ENCODE results near the gene ESR1. TPM values are rescaled to one million over a fixed set of nuclear protein-coding genes. Genes with fewer than 3 reads are reported as not detected.

The ESR1 gene
- total RNA-seq, 2 experiments from 2014 or later: 0.45 to 1.1 TPM

- Mint-ChIP-seq H3K27ac (no peak overlapping the region), H3K9me3 (no peaks in the 10 kb centered on the region), H3K36me3 (peaks cover 17% of the 10 kb centered on the region), H3K27me3 (no peaks in the 10 kb centered on the region), H3K4me1 (no peaks in the 10 kb centered on the region), H3K4me3 (no peak overlapping the region)
- no peak for DNase-seq
Measured at GRCh38 chr6:152146385-152146784, 338.9 kb downstream of the ESR1 start.

GRCh38 chr6:152147269-152147668 lies 339.8 kb downstream of the ESR1 start:
- Mint-ChIP-seq H3K27me3 (no peaks in the 10 kb centered on the region), H3K4me3 (no peak overlapping the region), H3K9me3 (no peaks in the 10 kb centered on the region), H3K36me3 (peaks cover 17% of the 10 kb centered on the region), H3K4me1 (peaks cover 3% of the 10 kb centered on the region), H3K27ac (no peak overlapping the region)
- no peak for DNase-seq

- H3K4me1 Mint-ChIP-seq: peaks cover 3% of the 10 kb centered on the region
- DNase-seq: no peak
- H3K4me3 Mint-ChIP-seq: no peak overlapping the region
- no peak overlapping the region for H3K27ac Mint-ChIP-seq
- H3K27me3 Mint-ChIP-seq: no peaks in the 10 kb centered on the region
- H3K36me3 Mint-ChIP-seq: peaks cover 17% of the 10 kb centered on the region
- no peaks in the 10 kb centered on the region for H3K9me3 Mint-ChIP-seq
Measured at GRCh38 chr6:152148412-152148811, 340.9 kb downstream of the ESR1 start.

GRCh38 chr6:152150196-152150595 lies 342.7 kb downstream of the ESR1 start:
- H3K4me3 Mint-ChIP-seq: no peak overlapping the region
- no peaks in the 10 kb centered on the region for H3K27me3 Mint-ChIP-seq
- H3K27ac Mint-ChIP-seq: peak overlapping the region; percentile 12
- peaks cover 3% of the 10 kb centered on the region for H3K4me1 Mint-ChIP-seq
- H3K36me3 Mint-ChIP-seq: peaks cover 16% of the 10 kb centered on the region
- no peaks in the 10 kb centered on the region for H3K9me3 Mint-ChIP-seq
- no peak for DNase-seq

- H3K36me3 Mint-ChIP-seq: peaks cover 11% of the 10 kb centered on the region
- no peaks in the 10 kb centered on the region for H3K9me3 Mint-ChIP-seq
- peaks cover 3% of the 10 kb centered on the region for H3K4me1 Mint-ChIP-seq
- peak overlapping the region; percentile 21 for H3K27ac Mint-ChIP-seq
- no peak for DNase-seq
- H3K27me3 Mint-ChIP-seq: no peaks in the 10 kb centered on the region
- H3K4me3 Mint-ChIP-seq: no peak overlapping the region
Measured at GRCh38 chr6:152151920-152152319, 344.4 kb downstream of the ESR1 start.

- Mint-ChIP-seq H3K9me3 (no peaks in the 10 kb centered on the region), H3K4me1 (peaks cover 3% of the 10 kb centered on the region), H3K27ac (no peak overlapping the region), H3K27me3 (no peaks in the 10 kb centered on the region), H3K36me3 (peaks cover 9% of the 10 kb centered on the region), H3K4me3 (no peak overlapping the region)
- no peak for DNase-seq
Measured at GRCh38 chr6:152154559-152155356, 347.3 kb downstream of the ESR1 start.

- Mint-ChIP-seq H3K4me1 (peaks cover 9% of the 10 kb centered on the region), H3K27me3 (no peaks in the 10 kb centered on the region), H3K9me3 (no peaks in the 10 kb centered on the region), H3K4me3 (no peak overlapping the region), H3K36me3 (peaks cover 8% of the 10 kb centered on the region), H3K27ac (no peak overlapping the region)
- DNase-seq: no peak
Measured at GRCh38 chr6:152155792-152156191, 348.3 kb downstream of the ESR1 start.

- Mint-ChIP-seq H3K36me3 (peaks cover 11% of the 10 kb centered on the region), H3K4me3 (no peak overlapping the region), H3K4me1 (peaks cover 18% of the 10 kb centered on the region), H3K9me3 (no peaks in the 10 kb centered on the region), H3K27ac (peak overlapping the region; percentile 82), H3K27me3 (no peaks in the 10 kb centered on the region)
- DNase-seq: no peak
Measured at GRCh38 chr6:152160346-152160745, 352.9 kb downstream of the ESR1 start.

- no peak for DNase-seq
- Mint-ChIP-seq H3K4me3 (no peak overlapping the region), H3K27ac (peak overlapping the region; percentile 59), H3K36me3 (peaks cover 11% of the 10 kb centered on the region), H3K27me3 (no peaks in the 10 kb centered on the region), H3K9me3 (no peaks in the 10 kb centered on the region), H3K4me1 (peaks cover 18% of the 10 kb centered on the region)
Measured at GRCh38 chr6:152161501-152161900, 354.0 kb downstream of the ESR1 start.

GRCh38 chr6:152164957-152165356 lies 357.5 kb downstream of the ESR1 start:
- DNase-seq: no peak
- Mint-ChIP-seq H3K9me3 (no peaks in the 10 kb centered on the region), H3K27me3 (no peaks in the 10 kb centered on the region), H3K27ac (no peak overlapping the region), H3K36me3 (peaks cover 19% of the 10 kb centered on the region), H3K4me1 (peaks cover 25% of the 10 kb centered on the region), H3K4me3 (no peak overlapping the region)

GRCh38 chr6:152166497-152166896 lies 359.0 kb downstream of the ESR1 start:
- no peak overlapping the region for H3K27ac Mint-ChIP-seq

GRCh38 chr6:152166897-152167296 lies 359.4 kb downstream of the ESR1 start:
- H3K27ac Mint-ChIP-seq: no peak overlapping the region
- peaks cover 12% of the 10 kb centered on the region for H3K9me3 Mint-ChIP-seq
- no peaks in the 10 kb centered on the region for H3K27me3 Mint-ChIP-seq
- H3K36me3 Mint-ChIP-seq: peaks cover 34% of the 10 kb centered on the region
- no peak for DNase-seq
- peaks cover 26% of the 10 kb centered on the region for H3K4me1 Mint-ChIP-seq
- H3K4me3 Mint-ChIP-seq: no peak overlapping the region

More at GRCh38 chr6:152166497-152166896, 359.0 kb downstream of the ESR1 start:
- Mint-ChIP-seq H3K36me3 (peaks cover 30% of the 10 kb centered on the region), H3K9me3 (peaks cover 12% of the 10 kb centered on the region), H3K4me3 (no peak overlapping the region), H3K27me3 (no peaks in the 10 kb centered on the region), H3K4me1 (peaks cover 30% of the 10 kb centered on the region)
- no peak for DNase-seq

- DNase-seq: no peak
- peak overlapping the region; percentile 61 for H3K27ac Mint-ChIP-seq
- H3K9me3 Mint-ChIP-seq: peaks cover 14% of the 10 kb centered on the region
- peaks cover 37% of the 10 kb centered on the region for H3K36me3 Mint-ChIP-seq
- no peaks in the 10 kb centered on the region for H3K27me3 Mint-ChIP-seq
- no peak overlapping the region for H3K4me3 Mint-ChIP-seq
- H3K4me1 Mint-ChIP-seq: peaks cover 22% of the 10 kb centered on the region
Measured at GRCh38 chr6:152167641-152168603, 360.4 kb downstream of the ESR1 start.

- Mint-ChIP-seq H3K4me1 (peaks cover 22% of the 10 kb centered on the region), H3K9me3 (peaks cover 14% of the 10 kb centered on the region), H3K27me3 (no peaks in the 10 kb centered on the region), H3K4me3 (no peak overlapping the region), H3K36me3 (peaks cover 53% of the 10 kb centered on the region), H3K27ac (peak overlapping the region; percentile 80)
- DNase-seq: no peak
Measured at GRCh38 chr6:152170313-152170701, 362.8 kb downstream of the ESR1 start.
